ENCODE data around the gene MAGI2.
"Not testable (repeated sequence)": the region's sequence is repeated elsewhere in the genome, so short reads cannot be mapped to it uniquely, and the experiment has no call there.

MAGI2 gene

GRCh38 chr7:79034730-79035129 is 418.7 kb downstream of the MAGI2 start:
- no peak for DNase-seq

- DNase-seq = not testable (repeated sequence)
Measured at GRCh38 chr7:79019711-79020110, 433.8 kb downstream of the MAGI2 start.

GRCh38 chr7:79011921-79012320 is 441.5 kb downstream of the MAGI2 start:
- DNase-seq = no peak

DNA sequence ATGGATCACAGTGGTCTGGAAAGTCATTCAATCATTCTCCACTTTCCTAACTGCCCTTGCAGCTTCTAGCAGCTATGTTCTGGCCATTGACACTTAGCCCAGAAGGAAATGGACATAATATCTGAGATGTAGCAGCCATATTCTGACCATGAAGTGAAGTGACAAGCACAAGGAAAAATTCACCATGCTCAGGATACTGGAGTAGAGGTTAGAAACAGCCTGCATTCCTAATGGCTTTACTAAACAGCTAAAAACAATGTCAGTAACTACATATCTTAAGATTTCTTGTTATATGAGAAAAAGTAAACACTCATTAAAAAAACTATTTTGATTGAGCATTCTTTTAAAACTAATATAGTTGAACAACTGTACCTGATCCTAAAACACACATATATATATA is 443.8 kb downstream of the MAGI2 start:
- DNase-seq = no peak

GRCh38 chr7:79008786-79009185 is 444.7 kb downstream of the MAGI2 start:
- no peak for DNase-seq

- DNase-seq = no peak
Measured at GRCh38 chr7:78996013-78996412, 457.5 kb downstream of the MAGI2 start.

- no peak for DNase-seq
Measured at GRCh38 chr7:78993341-78993740, 460.1 kb downstream of the MAGI2 start.

DNA sequence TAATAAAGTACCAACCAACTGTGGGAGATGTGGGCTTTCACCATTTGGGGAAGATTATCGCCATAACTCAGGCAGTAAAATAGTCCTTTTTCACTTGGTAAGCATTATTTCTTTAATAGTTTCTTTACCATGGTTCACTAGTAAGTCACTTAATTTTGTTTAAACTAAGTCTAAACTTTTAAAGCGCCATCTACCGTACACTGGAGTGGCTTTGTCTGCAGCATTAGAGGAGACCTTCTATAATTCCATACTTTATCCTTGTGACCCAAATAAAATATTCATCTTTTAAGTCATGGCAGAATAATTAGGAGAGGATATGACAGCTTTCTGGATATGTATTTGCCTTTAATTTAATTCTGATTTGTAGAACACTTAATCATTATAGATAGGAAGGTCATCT is 468.0 kb downstream of the MAGI2 start:
- no peak for DNase-seq

DNA sequence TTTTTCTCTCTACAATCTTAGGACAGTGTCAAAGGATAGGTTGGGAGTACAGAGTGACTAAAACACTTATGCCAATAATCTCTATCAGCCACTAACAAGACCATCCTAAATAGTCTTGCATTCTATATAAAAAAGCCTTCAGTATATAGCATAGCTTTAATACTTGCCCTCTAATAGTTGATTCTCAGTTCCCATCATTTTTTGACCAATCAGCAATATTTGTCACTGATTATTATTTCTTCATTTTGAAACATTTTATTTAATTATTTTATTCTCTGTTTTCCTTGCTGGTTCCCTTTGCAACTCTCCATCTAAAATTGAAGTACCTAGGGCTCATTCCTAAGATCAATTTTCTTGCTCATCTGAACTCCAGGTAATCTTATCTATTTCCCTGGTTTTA is 470.0 kb downstream of the MAGI2 start:
- no peak for DNase-seq

DNA sequence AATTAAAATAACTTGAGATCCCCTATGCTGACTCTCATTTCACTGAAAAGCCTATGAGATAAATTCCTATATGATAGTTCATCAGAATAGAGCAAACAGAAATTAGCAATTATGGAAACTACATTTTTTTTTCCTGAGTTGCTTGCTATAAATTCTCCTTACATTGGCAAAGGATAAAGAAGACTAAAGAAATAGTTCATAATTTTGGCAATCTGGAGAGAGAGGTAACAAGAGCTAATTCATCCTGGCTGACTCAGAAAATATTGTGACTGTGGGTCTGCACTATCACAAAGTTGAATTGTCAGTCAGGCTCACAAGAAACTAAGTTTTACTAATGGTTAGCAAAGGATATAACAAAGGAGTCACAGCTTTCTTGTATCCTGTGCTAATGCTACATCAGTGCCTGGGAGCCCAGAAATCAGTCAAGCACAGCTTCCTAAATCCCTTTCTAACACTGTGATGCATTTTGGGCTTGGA is 483.0 kb downstream of the MAGI2 start:
- no peak for DNase-seq

DNA sequence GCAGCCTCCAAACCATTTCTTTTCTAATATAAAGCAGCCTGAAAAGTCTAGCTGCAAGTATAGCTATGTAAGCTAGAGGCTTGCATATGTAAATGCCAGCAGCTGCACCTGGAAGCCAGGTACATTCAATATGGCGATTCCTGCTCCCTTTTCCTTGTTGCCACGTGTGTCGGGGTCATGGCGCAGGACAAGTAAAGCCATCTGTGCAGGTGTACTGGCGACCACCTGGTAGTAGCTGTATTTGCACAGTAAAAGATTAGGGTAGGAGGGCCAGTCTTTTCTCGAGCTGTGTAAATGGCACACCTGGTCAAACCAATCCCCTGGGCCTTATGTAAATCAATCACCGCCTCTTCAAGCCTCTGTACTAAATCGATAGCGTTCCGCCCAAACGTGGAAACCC is 484.5 kb downstream of the MAGI2 start:
- no peak for DNase-seq

- DNase-seq = not testable (repeated sequence)
Measured at GRCh38 chr7:78967561-78967960, 485.9 kb downstream of the MAGI2 start.

DNA sequence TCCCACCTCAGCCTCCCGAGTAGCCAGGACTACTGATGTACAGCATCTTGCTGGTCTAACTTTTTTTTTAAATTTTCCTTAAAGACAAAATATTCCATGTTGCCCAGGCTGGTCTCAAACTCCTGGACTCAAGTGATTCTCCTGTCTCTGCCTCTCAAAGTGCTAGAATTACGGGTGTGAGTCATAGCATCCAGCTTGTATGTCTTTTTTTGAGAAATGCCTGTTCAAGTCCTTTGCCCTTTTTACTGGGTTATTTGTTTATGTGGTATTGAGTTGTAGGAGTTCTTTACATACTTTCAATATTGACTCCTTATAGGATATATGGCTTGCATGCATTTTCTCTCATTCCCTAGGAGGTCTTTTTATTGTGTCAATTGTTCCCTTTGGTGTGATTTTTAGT is 486.4 kb downstream of the MAGI2 start:
- DNase-seq = no peak

GRCh38 chr7:78959477-78959876 is 494.0 kb downstream of the MAGI2 start:
- DNase-seq = no peak

DNA sequence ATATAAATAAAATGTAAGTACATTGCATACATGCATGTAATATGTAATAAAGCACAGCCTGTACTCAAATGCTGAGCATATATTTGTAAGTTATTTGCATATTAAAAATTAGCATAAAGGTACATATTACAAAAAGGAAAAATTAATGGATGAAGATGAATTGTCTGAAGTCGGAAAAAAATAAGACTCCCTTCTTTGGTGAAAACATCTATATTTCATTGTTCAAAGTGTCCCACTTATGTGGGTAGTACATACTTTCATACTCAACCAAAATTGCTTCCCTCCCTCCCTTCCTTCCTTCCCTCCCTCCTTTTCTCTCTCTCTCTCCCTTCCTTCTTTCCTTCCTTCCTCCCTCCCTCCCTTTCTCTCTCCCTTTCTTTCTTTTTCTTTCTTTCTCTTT is 498.1 kb downstream of the MAGI2 start:
- DNase-seq = no peak

GRCh38 chr7:78953726-78954363 is 499.6 kb downstream of the MAGI2 start:
- no peak for DNase-seq

GRCh38 chr7:78953090-78953489 is 500.4 kb downstream of the MAGI2 start:
- no peak for DNase-seq

DNA sequence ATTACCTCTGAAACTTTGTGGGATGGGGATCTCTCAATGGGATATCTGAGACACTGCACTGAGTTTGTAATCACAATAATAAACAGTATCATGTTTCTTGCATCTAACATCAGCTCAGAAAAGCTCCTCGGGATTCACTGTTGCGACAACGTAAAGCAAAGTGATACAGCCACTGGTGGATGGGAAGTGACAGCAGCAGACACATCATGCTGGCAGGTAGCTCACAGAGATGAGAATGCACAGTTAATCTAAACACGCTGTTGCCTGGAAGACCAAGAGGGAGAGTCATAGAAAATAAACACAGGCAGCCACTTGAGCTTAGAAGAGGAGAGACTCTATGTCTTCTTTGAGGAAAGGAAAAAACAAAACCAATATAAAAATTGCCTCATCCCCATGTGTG is 513.8 kb downstream of the MAGI2 start:
- DNase-seq = no peak

- DNase-seq = peak; percentile 18
Measured at GRCh38 chr7:78924581-78924980, 528.9 kb downstream of the MAGI2 start.

DNA sequence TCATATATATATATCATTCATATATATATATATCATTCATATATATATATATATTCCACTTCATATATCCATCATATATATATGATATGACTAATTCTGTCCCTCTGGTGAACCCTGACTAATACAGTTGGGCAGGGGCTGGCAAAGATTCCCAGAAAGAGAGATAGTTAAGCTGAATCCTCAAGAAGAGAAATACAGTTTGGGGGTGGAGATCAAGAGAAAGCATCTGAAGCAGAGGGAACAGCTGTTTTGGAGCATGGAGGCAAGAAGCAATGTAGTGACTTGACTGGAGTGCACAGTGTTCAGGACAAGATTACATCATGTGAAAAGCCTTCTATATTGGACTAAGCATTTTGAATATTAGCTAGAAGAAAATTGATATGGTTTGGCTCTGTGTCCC is 540.7 kb downstream of the MAGI2 start:
- DNase-seq = no peak

GRCh38 chr7:78906735-78907134 is 546.7 kb downstream of the MAGI2 start:
- DNase-seq = no peak

GRCh38 chr7:78905436-78905835 is 548.0 kb downstream of the MAGI2 start:
- DNase-seq = no peak

GRCh38 chr7:78904983-78905382 is 548.5 kb downstream of the MAGI2 start:
- no peak for DNase-seq

GRCh38 chr7:78901566-78901965 is 551.9 kb downstream of the MAGI2 start:
- DNase-seq = no peak

DNA sequence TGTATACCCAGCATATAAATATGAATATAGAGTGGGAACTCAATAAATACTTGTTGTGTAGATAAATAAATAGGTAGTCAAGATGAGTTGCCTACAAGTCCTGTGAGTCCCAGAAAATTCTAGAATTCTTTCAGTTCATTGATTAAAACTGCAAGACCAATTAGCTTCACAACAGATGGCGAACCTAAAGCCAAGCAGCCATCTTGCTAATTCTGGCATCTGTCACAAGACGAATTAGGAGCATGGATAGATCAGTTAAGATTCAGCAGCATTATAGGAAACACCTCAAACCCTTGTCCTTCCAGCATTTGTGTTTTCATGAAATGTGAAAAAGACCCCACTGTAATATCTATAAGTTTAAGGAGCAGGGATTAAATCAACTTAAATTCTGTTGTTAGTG is 552.7 kb downstream of the MAGI2 start:
- peak; percentile 50 for DNase-seq

DNA sequence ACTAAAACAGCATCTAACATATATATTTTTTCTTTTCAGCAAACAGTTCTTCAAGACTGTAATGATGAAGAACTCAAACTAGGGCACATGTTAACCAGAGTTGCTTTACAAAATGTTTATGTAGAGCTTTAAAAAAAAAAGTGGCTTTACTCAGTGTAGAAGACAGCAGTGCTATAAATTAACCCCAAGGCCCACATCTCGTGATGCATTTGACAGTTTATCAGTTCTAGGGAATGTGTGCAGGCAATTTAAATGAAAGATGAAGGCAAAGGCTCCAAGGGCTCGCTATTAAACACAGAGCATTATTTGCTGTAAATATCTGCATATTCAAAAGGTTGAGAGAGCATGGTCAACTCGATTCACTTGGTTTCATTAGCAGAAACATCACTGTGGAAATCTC is 558.1 kb downstream of the MAGI2 start:
- DNase-seq = no peak
